ENCODE results near the gene PRKAG2.

PRKAG2 gene

GRCh38 chr7:151630851-151631569 is 245.9 kb downstream of the PRKAG2 start:
- 28 to 29% methylated on average over 14 to 17 of the region's 17 CpGs for WGBS, 2 experiments
- peaks cover 28% of the 10 kb centered on the region for H3K27me3 ChIP-seq (ENCODE audit: control insufficient read depth, insufficient read depth, low read length, poor library complexity, severe bottlenecking)

GRCh38 chr7:151630358-151630757 is 246.6 kb downstream of the PRKAG2 start:
- H3K9me3 ChIP-seq (ENCODE audit: control insufficient read depth, low read length), result no peaks in the 10 kb centered on the region
- peaks cover 28% of the 10 kb centered on the region for H3K27me3 ChIP-seq (ENCODE audit: control insufficient read depth, insufficient read depth, low read length, poor library complexity, severe bottlenecking)
- WGBS, 2 experiments, result 87 to 90% methylated on average over 5 of the region's 5 CpGs
- no peaks in the 10 kb centered on the region for H3K36me3 ChIP-seq (ENCODE audit: control insufficient read depth, insufficient read depth, low read length)
- H3K4me3 ChIP-seq (ENCODE audit: insufficient read depth, low read depth, low read length), result peak overlapping the region; percentile 73
- H3K27ac ChIP-seq (ENCODE audit: insufficient read depth, low read depth, low read length, poor library complexity, severe bottlenecking), result no peak overlapping the region
- H3K4me1 ChIP-seq (ENCODE audit: control insufficient read depth, insufficient read depth, low read length), result peaks cover 15% of the 10 kb centered on the region

More at GRCh38 chr7:151630851-151631569, 245.9 kb downstream of the PRKAG2 start:
- Histone ChIP-seq H3K9me3 (ENCODE audit: control insufficient read depth, low read length) (no peaks in the 10 kb centered on the region), H3K27ac (ENCODE audit: insufficient read depth, low read depth, low read length, poor library complexity, severe bottlenecking) (no peak overlapping the region), H3K4me3 (ENCODE audit: insufficient read depth, low read depth, low read length) (peak overlapping the region; percentile 73), H3K36me3 (ENCODE audit: control insufficient read depth, insufficient read depth, low read length) (no peaks in the 10 kb centered on the region), H3K4me1 (ENCODE audit: control insufficient read depth, insufficient read depth, low read length) (peaks cover 15% of the 10 kb centered on the region)

GRCh38 chr7:151629713-151630272 is 247.1 kb downstream of the PRKAG2 start:
- H3K36me3 ChIP-seq (ENCODE audit: control insufficient read depth, insufficient read depth, low read length), result no peaks in the 10 kb centered on the region
- WGBS, 2 experiments, result 84 to 86% methylated on average over 6 of the region's 8 CpGs
- peaks cover 28% of the 10 kb centered on the region for H3K27me3 ChIP-seq (ENCODE audit: control insufficient read depth, insufficient read depth, low read length, poor library complexity, severe bottlenecking)
- H3K4me3 ChIP-seq (ENCODE audit: insufficient read depth, low read depth, low read length), result no peak overlapping the region
- peaks cover 15% of the 10 kb centered on the region for H3K4me1 ChIP-seq (ENCODE audit: control insufficient read depth, insufficient read depth, low read length)
- H3K27ac ChIP-seq (ENCODE audit: insufficient read depth, low read depth, low read length, poor library complexity, severe bottlenecking), result no peak overlapping the region
- no peaks in the 10 kb centered on the region for H3K9me3 ChIP-seq (ENCODE audit: control insufficient read depth, low read length)

- no peaks in the 10 kb centered on the region for H3K36me3 ChIP-seq (ENCODE audit: control insufficient read depth, insufficient read depth, low read length)
- no peaks in the 10 kb centered on the region for H3K9me3 ChIP-seq (ENCODE audit: control insufficient read depth, low read length)
- H3K4me1 ChIP-seq (ENCODE audit: control insufficient read depth, insufficient read depth, low read length), result peaks cover 15% of the 10 kb centered on the region
- H3K27ac ChIP-seq (ENCODE audit: insufficient read depth, low read depth, low read length, poor library complexity, severe bottlenecking), result no peak overlapping the region
- peaks cover 28% of the 10 kb centered on the region for H3K27me3 ChIP-seq (ENCODE audit: control insufficient read depth, insufficient read depth, low read length, poor library complexity, severe bottlenecking)
- H3K4me3 ChIP-seq (ENCODE audit: insufficient read depth, low read depth, low read length), result no peak overlapping the region
- WGBS, 2 experiments, result 34 to 36% methylated on average over 16 to 17 of the region's 17 CpGs
Observed at GRCh38 chr7:151628846-151629604, 247.9 kb downstream of the PRKAG2 start.

- 79% methylated on average over 11 of the region's 11 CpGs for WGBS, 2 experiments
- no peaks in the 10 kb centered on the region for H3K36me3 ChIP-seq (ENCODE audit: control insufficient read depth, insufficient read depth, low read length)
- H3K4me3 ChIP-seq (ENCODE audit: insufficient read depth, low read depth, low read length), result no peak overlapping the region
- H3K4me1 ChIP-seq (ENCODE audit: control insufficient read depth, insufficient read depth, low read length), result peaks cover 15% of the 10 kb centered on the region
- H3K27ac ChIP-seq (ENCODE audit: insufficient read depth, low read depth, low read length, poor library complexity, severe bottlenecking), result no peak overlapping the region
- peaks cover 28% of the 10 kb centered on the region for H3K27me3 ChIP-seq (ENCODE audit: control insufficient read depth, insufficient read depth, low read length, poor library complexity, severe bottlenecking)
- H3K9me3 ChIP-seq (ENCODE audit: control insufficient read depth, low read length), result no peaks in the 10 kb centered on the region
Observed at GRCh38 chr7:151626422-151627115, 250.3 kb downstream of the PRKAG2 start.

GRCh38 chr7:151625606-151626005 is 251.3 kb downstream of the PRKAG2 start:
- Histone ChIP-seq H3K27me3 (ENCODE audit: control insufficient read depth, insufficient read depth, low read length, poor library complexity, severe bottlenecking) (peaks cover 19% of the 10 kb centered on the region), H3K36me3 (ENCODE audit: control insufficient read depth, insufficient read depth, low read length) (no peaks in the 10 kb centered on the region), H3K4me3 (ENCODE audit: insufficient read depth, low read depth, low read length) (no peak overlapping the region), H3K27ac (ENCODE audit: insufficient read depth, low read depth, low read length, poor library complexity, severe bottlenecking) (no peak overlapping the region), H3K9me3 (ENCODE audit: control insufficient read depth, low read length) (no peaks in the 10 kb centered on the region), H3K4me1 (ENCODE audit: control insufficient read depth, insufficient read depth, low read length) (peaks cover 11% of the 10 kb centered on the region)
- 90 to 91% methylated on average over 9 of the region's 9 CpGs for WGBS, 2 experiments

- Histone ChIP-seq H3K9me3 (ENCODE audit: control insufficient read depth, low read length) (no peaks in the 10 kb centered on the region), H3K4me1 (ENCODE audit: control insufficient read depth, insufficient read depth, low read length) (peaks cover 8% of the 10 kb centered on the region), H3K27ac (ENCODE audit: insufficient read depth, low read depth, low read length, poor library complexity, severe bottlenecking) (no peak overlapping the region), H3K4me3 (ENCODE audit: insufficient read depth, low read depth, low read length) (no peak overlapping the region), H3K36me3 (ENCODE audit: control insufficient read depth, insufficient read depth, low read length) (no peaks in the 10 kb centered on the region), H3K27me3 (ENCODE audit: control insufficient read depth, insufficient read depth, low read length, poor library complexity, severe bottlenecking) (peaks cover 7% of the 10 kb centered on the region)
- 86 to 89% methylated on average over 18 of the region's 18 CpGs for WGBS, 2 experiments
Observed at GRCh38 chr7:151624246-151624928, 252.5 kb downstream of the PRKAG2 start.

GRCh38 chr7:151623766-151624165 is 253.1 kb downstream of the PRKAG2 start:
- Histone ChIP-seq H3K36me3 (ENCODE audit: control insufficient read depth, insufficient read depth, low read length) (no peaks in the 10 kb centered on the region), H3K27me3 (ENCODE audit: control insufficient read depth, insufficient read depth, low read length, poor library complexity, severe bottlenecking) (peaks cover under 1% of the 10 kb centered on the region), H3K4me1 (ENCODE audit: control insufficient read depth, insufficient read depth, low read length) (peaks cover 2% of the 10 kb centered on the region), H3K27ac (ENCODE audit: insufficient read depth, low read depth, low read length, poor library complexity, severe bottlenecking) (no peak overlapping the region), H3K9me3 (ENCODE audit: control insufficient read depth, low read length) (no peaks in the 10 kb centered on the region), H3K4me3 (ENCODE audit: insufficient read depth, low read depth, low read length) (no peak overlapping the region)
- 88 to 93% methylated on average over 5 of the region's 6 CpGs for WGBS, 2 experiments

GRCh38 chr7:151621961-151622360 is 255.0 kb downstream of the PRKAG2 start:
- 92 to 94% methylated on average over 5 of the region's 5 CpGs for WGBS, 2 experiments
- Histone ChIP-seq H3K27me3 (ENCODE audit: control insufficient read depth, insufficient read depth, low read length, poor library complexity, severe bottlenecking) (no peaks in the 10 kb centered on the region), H3K9me3 (ENCODE audit: control insufficient read depth, low read length) (no peaks in the 10 kb centered on the region), H3K27ac (ENCODE audit: insufficient read depth, low read depth, low read length, poor library complexity, severe bottlenecking) (no peak overlapping the region), H3K4me3 (ENCODE audit: insufficient read depth, low read depth, low read length) (no peak overlapping the region), H3K4me1 (ENCODE audit: control insufficient read depth, insufficient read depth, low read length) (no peaks in the 10 kb centered on the region), H3K36me3 (ENCODE audit: control insufficient read depth, insufficient read depth, low read length) (no peaks in the 10 kb centered on the region)

Data from ectodermal cell (in vitro differentiated cells).